Measurements from ENCODE around the gene OASL.

- TF ChIP-seq, protein P1, sequence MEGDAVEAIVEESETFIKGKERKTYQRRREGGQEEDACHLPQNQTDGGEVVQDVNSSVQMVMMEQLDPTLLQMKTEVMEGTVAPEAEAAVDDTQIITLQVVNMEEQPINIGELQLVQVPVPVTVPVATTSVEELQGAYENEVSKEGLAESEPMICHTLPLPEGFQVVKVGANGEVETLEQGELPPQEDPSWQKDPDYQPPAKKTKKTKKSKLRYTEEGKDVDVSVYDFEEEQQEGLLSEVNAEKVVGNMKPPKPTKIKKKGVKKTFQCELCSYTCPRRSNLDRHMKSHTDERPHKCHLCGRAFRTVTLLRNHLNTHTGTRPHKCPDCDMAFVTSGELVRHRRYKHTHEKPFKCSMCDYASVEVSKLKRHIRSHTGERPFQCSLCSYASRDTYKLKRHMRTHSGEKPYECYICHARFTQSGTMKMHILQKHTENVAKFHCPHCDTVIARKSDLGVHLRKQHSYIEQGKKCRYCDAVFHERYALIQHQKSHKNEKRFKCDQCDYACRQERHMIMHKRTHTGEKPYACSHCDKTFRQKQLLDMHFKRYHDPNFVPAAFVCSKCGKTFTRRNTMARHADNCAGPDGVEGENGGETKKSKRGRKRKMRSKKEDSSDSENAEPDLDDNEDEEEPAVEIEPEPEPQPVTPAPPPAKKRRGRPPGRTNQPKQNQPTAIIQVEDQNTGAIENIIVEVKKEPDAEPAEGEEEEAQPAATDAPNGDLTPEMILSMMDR (IDR thresholded peaks at IDR 0.05) = no peak
- TF ChIP-seq POLR2A (IDR thresholded peaks at IDR 0.05; ENCODE audit: low read depth) (no peak), EP300 (IDR thresholded peaks at IDR 0.05) (no peak)
Observed at GRCh38 chr12:121048442-121048841, 9.4 kb upstream of the OASL start.
